K562 treated with DMSO at 1 percent for 48 hours (cell line): ENCODE results near the gene MTFR1L. TPM values are rescaled to one million over a fixed set of nuclear protein-coding genes. Genes with fewer than 3 reads are reported as not detected.

Source experiments
- total RNA-seq: library from RNA; unstranded; fragments of 300-600 nt; gene quantifications from 2 replicates; pipeline ENCODE4 v1.2.3, GENCODE V29; 2022; ENCODE audit warnings: low replicate concordance; ENCODE audit errors: extremely low read depth

Gene MTFR1L
- total RNA-seq: 870 TPM in 1 of 2 replicates, not detected in the other

DNA sequence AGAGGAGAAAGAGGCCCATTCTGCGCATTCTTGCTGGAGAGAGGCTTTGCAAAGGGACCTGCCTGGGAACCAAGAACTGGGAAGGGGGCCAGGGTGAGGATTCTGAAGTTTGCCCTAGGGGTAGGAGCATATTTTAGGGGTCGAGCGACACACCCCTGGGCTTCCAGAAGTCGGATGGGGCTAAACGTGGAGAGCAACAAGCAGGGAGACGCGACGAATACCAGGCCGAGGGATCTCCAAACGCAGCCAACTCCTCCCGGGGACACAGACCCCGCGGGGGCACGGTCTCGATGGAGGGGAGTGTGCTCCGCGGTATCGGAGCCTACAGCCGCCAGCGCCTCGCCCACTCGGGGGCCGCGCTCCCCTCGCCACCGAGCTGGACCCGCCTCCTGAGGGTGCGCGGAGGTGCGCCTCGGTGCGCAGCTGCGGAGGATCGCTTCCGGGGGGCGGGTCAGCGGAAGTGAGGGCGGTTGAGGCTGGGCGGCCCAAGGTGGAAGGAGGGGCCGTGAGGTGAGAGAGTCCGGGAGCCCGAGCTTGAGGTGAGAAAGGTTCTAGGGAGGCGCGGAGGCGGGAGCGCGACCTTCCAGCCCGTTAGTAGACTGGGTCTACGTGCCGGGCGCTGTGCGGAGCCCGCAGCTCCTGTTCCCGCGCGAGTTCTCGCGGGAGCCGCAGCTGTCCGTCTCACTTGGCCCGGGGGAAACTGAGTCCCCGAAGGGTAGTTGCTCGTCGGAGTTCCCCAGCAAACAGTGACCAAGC is at the start of gene MTFR1L:
TSS of gene MTFR1L (plus strand) at position 464 of the 756 bp plus-strand sequence. CDS start 3,151 bp downstream, outside the sequence.

DNA sequence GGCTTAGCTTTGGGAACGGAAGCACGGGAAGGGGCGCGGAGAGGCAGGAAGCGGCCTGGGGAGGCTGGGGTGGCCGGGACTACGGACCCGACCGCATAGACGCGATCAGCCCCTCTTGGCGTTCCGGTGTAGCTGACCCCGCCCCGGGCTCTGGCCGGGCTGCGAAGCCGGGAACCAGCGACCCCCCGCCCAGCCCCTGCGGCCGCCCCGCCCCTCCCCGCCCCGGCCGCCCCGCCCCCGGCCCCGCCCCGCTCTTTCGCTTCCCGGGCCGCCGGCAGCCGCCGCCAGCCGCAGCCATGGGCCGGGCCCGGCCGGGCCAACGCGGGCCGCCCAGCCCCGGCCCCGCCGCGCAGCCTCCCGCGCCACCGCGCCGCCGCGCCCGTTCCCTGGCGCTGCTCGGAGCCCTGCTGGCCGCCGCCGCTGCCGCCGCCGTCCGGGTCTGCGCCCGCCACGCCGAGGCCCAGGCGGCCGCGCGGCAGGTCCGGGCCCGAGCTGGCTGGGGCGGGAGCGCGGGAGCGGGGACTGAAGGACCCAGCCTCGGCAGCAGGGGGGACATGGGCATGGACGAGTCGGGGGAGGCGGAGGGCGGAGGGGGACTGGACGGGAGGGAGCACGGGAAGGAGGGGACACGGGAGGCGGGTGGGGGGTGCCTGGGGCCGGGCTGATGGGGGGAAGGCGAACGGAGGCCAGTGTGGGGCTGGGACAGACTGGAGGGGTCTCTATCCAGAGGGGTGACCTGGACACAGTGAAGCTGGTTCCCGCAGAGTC is 19.6 kb upstream of the MTFR1L start, which contains the start of gene SELENON:
TSS of gene SELENON (plus strand) at position 259 of the 768 bp plus-strand sequence. CDS start at position 297, 38 bp downstream.

DNA sequence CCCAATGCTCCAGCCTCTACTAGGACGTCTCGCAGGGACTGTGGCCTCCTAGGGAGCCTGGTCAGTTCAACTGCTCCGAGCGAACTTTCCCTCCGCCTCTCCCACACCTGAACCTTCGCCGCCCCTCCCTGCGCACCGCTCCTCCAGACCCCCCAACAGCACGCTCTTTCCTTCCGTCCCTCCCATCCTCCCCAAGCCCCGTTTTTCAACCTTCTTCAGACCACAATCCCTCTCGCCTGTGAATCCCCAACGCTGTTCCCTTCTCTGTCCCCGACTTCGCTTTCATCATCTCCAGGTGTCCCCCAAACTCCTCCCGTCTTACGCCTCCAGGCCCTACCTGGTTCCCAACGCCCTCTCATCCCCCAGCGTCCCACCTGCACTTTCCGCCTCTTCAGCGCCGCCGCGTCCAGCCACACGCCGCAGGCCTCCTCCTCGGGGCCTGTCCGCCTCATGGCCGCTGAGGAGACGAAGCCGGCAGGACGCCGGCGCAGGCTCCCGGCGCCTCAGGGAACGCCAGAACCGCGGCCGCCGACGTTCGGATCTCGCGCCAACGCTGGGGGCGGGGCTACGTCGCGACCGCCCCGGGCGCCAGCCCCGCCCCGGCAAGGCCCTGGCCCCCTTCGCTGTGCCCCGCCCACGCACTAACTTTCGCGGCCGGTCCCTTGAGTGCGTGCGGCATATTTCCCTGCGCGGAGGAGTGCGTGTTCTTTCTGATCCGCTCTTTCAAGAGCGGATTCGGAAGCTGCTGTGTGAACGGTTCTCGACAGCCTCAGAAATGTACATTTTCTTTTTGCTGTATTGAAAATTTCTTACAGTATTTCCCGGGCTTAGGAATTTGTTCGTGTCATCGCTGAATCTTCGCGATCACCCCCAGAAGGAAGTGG is 39.4 kb downstream of the MTFR1L start, which contains the start of gene AUNIP:
TSS of gene AUNIP (minus strand) at position 552 of the 884 bp plus-strand sequence. CDS start at position 452, 100 bp downstream.

DNA sequence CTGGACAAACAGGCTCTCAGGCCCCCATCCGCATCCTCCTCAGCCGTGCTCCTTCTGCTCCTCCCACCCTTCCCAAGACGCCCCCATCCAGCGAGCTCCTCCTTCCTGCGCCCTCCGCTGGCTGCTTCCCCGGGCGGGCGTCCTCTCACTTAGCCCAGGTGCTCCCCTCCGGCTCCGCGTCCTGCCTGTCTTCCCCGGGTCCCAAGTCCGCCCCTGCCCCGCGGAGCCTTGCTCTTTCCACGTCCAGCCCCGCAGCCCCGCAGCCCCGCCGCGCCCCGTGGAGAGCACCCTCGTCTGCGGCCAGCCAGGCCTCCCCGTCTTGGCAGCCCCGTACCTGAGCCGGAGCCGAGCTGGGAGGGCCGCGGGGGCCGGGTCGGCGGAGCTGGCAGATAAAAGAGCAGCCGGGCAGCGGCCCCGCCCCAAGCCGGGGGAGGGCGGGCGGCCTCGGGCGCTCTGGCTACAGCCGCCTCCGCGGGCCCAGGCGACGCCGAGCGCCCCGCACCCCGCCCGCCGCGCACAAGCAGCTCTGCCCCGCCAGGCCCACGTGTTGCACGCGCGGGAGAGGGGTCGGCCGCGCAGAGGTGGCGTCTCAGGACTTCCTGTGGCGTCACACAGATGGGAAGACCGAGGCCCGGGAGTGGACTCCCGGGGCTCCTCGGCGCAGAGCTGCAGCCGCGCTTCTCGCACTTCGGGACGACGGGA is 55.6 kb downstream of the MTFR1L start, which contains the start of gene PAQR7:
TSS of gene PAQR7 (minus strand) at position 555 of the 702 bp plus-strand sequence. CDS start 11,869 bp downstream, outside the sequence.

Other genes starting within 250 kb of the MTFR1L start
- not detected in 2 replicates for gene MAN1C1, start 203.2 kb upstream of the MTFR1L start, total RNA-seq
- gene SELENON, start 19.8 kb upstream of the MTFR1L start, total RNA-seq: not detected in 2 replicates
- not detected in 2 replicates for gene AUNIP, start 39.5 kb downstream of the MTFR1L start, total RNA-seq
- not detected in 2 replicates for gene PAQR7, start 55.8 kb downstream of the MTFR1L start, total RNA-seq
- not detected in 2 replicates for gene STMN1, start 86.5 kb downstream of the MTFR1L start, total RNA-seq
- not detected in 2 replicates for gene PAFAH2, start 178.1 kb downstream of the MTFR1L start, total RNA-seq
- gene EXTL1, start 201.8 kb downstream of the MTFR1L start, total RNA-seq: not detected in 2 replicates
- gene SLC30A2, start 226.2 kb downstream of the MTFR1L start, total RNA-seq: not detected in 2 replicates
- gene TRIM63, start 247.7 kb downstream of the MTFR1L start, total RNA-seq: not detected in 2 replicates